Measurements from ENCODE around the gene STRIP1.
A peak's percentile ranks its signal among the peaks of the same experiment; 100 is the strongest.
"Not testable (repeated sequence)": the region's sequence is repeated elsewhere in the genome, so short reads cannot be mapped to it uniquely, and the experiment has no call there.

STRIP1 gene

DNA sequence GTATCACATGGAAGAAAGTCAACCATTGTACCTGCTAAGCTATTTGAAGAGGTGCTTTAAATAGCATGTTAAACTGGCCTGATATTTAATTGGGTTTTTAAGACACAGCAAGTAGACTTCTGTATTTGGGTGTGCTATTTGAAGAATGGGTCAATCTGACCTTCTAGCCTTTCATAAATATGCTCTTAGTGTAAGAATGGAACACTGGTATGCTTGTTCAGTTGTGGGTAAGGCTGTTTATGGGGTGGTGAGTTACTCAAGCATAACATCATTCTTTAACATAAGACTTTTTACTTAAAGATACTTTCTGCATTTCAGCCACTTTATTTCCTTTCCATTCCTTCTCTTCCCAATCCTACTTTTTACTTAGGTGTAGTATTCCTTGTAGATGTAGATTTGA, 28.5 kb upstream of the STRIP1 start:
- DNase-seq = no peak
- in situ Hi-C loops (cut with MboI; ENCODE audit: low pct_unique_long_range_greater_than_20kb, low sequenced_read_pairs) = no loop called here

DNA sequence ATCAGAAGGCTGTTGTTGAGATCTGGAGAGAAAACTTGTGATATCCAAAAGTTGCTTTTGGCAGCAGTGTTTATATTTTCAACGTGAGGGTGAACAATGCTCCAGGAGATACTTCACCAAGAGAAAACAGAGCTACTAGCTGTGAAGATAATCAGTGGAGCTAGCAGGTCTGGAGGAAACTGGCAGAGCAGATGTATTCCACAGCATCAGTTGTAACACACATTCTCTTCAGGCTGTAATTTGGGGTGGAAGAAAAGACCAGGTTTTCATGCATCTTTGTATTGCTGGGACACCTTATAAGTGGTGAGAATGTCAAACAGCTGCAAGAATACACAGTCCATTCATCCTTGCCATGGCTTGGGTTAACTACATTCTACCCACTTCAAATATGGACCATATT, 27.9 kb upstream of the STRIP1 start:
- in situ Hi-C loops (cut with MboI; ENCODE audit: low pct_unique_long_range_greater_than_20kb, low sequenced_read_pairs) = no loop called here

DNA sequence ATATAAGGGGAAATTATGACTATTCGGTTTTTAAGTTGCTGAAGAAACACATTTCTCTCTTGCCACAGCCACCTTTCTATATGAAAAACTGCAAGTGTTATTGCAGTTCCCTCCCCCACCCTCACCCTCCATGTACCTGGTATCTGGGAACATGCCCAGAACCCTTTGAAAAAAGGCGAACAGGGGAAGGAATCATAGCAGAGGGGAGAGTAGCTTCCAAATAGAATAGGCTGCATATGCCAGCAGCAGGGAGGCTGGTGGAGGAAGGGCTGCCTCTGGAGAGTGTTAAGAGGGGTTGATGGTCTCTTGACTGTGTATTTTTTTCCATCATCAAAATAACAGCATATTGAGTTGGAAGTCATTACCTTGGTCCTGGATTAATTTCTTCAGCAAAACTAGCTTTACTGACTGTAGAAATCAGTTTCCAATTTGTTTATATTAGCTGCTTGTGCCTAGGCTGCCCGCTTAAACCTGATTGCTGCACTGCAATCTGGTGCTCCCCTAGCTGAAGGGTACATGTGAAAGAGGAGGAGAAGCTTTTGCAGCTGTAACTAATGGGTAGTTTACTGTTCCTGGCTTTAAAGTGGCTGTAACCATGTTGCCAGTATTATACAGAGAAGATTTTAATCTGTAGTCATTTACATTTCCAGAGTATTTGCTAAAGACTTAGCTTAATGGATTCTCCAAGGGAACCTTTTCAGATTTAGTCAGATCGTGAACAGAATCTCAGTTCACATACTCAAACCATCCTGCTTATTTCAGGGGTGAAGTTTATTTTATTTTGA, 27.2 kb upstream of the STRIP1 start:
- DNase-seq = no peak
- in situ Hi-C loops (cut with MboI; ENCODE audit: low pct_unique_long_range_greater_than_20kb, low sequenced_read_pairs) = no loop called here

More for the DNA sequence above, 27.9 kb upstream of the STRIP1 start:
- no peak for DNase-seq

GRCh38 chr1:110008971-110009565, 25.4 kb upstream of the STRIP1 start:
- DNase-seq = no peak
- in situ Hi-C loops (cut with MboI; ENCODE audit: low pct_unique_long_range_greater_than_20kb, low sequenced_read_pairs) = no loop called here

- DNase-seq = peak; percentile 71
- in situ Hi-C loops (cut with MboI; ENCODE audit: low pct_unique_long_range_greater_than_20kb, low sequenced_read_pairs) = no loop called here
Measured at GRCh38 chr1:110011527-110012041, 22.8 kb upstream of the STRIP1 start.

DNA sequence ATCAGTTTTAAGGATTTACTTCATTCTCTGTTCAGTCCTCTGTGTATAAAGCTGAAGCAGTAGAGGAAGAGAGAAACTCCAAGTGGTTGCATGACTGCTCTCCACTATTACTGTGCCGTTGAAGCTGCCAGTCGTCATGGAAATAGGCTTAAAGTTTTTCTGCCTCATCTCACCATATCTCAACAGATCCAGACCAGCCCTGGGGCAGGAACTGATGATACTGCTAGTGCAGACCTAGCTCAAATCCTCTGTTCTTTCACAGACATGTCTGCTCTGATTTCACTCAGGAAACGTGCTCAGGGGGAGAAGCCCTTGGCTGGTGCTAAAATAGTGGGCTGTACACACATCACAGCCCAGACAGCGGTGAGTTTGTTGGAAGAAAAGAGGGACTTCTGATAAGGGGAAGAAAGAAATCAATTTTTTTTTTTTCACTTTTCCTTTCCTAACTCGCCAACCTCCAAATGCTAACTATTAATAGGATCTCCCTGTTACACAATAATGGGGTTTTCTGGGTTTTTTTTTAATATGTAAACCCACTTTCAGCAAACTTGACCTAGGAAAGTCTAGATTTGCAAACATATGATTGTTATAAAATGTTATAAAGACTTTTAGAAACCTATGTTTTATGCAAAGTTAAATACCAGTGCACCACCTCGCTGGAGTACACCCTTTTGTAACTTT, 22.2 kb upstream of the STRIP1 start:
- no peak for DNase-seq
- in situ Hi-C loops (cut with MboI; ENCODE audit: low pct_unique_long_range_greater_than_20kb, low sequenced_read_pairs) = no loop called here

DNA sequence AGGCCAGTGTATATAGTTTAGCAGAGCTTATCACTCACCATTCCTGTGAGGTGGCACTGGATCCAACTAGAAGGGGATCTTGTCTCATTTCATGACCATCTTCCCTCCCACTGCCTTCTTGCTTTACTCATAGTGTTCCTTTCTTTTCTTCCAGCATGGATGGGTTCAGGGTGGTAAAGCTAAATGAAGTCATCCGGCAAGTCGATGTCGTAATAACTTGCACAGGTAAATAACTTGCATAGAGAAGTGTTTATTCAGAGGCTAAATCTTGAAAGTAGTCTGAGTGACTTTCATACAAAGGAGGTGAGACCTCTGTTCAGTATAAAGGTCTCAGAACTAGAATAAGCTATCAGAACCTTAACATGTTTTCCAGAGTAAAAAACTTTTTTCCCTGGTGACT, 16.6 kb upstream of the STRIP1 start:
- DNase-seq = no peak
- in situ Hi-C loops (cut with MboI; ENCODE audit: low pct_unique_long_range_greater_than_20kb, low sequenced_read_pairs) = no loop called here

- in situ Hi-C loops (cut with MboI; ENCODE audit: low pct_unique_long_range_greater_than_20kb, low sequenced_read_pairs) = no loop called here
- no peak for DNase-seq
Measured at GRCh38 chr1:110018396-110018795, 16.0 kb upstream of the STRIP1 start.

- in situ Hi-C loops (cut with MboI; ENCODE audit: low pct_unique_long_range_greater_than_20kb, low sequenced_read_pairs) = no loop called here
- no peak for DNase-seq
Measured at GRCh38 chr1:110019770-110020169, 14.7 kb upstream of the STRIP1 start.

DNA sequence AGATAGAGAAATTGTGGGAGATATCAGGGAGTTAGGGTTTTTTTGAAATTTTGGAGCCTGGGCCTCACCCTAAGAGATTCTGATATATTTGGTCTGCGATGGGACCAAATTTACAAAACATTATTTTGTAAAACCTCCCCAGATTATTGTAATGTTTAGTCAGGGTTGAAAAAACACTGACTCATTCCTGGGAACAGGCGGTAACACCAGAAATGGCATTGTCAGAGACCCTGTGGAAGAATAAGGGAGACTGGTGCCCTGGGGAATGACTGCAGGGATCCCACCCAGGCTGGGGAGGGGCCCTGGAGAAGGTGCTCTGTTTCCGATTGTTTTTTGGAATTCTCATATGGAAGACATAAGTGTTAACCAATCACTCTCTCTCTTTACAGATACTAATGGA, 13.1 kb upstream of the STRIP1 start:
- in situ Hi-C loops (cut with MboI; ENCODE audit: low pct_unique_long_range_greater_than_20kb, low sequenced_read_pairs) = no loop called here
- DNase-seq = no peak

DNA sequence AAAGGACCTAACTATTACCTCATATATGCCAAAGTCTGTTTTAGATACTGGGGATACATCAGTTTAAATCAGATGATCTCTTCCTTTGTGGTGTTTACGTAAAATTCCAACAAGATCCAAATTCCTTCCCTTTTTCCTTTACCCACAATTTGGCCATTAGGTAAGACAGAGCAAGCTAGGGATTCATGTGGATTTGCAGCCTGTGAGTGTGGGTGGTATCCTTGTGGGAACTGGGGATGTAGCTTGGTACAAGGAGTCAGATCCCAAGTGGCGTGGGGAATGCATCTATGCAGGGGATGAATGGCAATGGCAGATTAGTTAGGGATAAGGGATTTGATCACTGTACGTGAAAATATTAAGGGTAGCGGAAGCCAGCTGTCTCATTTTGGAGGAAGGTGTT, 9.8 kb upstream of the STRIP1 start:
- DNase-seq = no peak
- in situ Hi-C loops (cut with MboI; ENCODE audit: low pct_unique_long_range_greater_than_20kb, low sequenced_read_pairs) = no loop called here

- in situ Hi-C loops (cut with MboI; ENCODE audit: low pct_unique_long_range_greater_than_20kb, low sequenced_read_pairs) = not testable (repeated sequence)
Measured at GRCh38 chr1:110030687-110031086, 3.7 kb upstream of the STRIP1 start.

DNA sequence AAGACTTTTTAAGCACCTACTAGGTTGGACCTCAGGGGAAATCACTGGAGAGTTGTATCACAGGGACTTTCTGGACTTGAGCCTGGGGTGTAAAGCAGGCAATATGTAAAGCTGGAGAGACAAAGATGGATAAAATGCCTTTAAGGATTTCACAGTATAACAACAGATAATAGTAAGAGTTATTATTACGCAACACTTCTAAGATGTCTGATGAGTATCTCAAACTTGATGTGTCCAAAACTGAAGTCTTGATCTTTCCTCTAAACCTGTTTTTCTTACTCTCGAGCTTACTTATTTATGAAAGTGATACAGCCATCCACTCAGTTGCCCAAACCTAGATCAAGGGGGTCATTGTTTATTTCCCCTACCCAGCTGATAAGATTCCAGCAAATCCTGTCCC, 2.1 kb upstream of the STRIP1 start:
- DNase-seq = no peak
- in situ Hi-C loops (cut with MboI; ENCODE audit: low pct_unique_long_range_greater_than_20kb, low sequenced_read_pairs) = no loop called here

More at GRCh38 chr1:110030687-110031086, 3.7 kb upstream of the STRIP1 start:
- DNase-seq = not testable (repeated sequence)

- DNase-seq = no peak
- in situ Hi-C loops (cut with MboI; ENCODE audit: low pct_unique_long_range_greater_than_20kb, low sequenced_read_pairs) = no loop called here
Measured at GRCh38 chr1:110033421-110033820, 1.0 kb upstream of the STRIP1 start.

- in situ Hi-C loops (cut with MboI; ENCODE audit: low pct_unique_long_range_greater_than_20kb, low sequenced_read_pairs) = no loop called here
- DNase-seq = no peak
Measured at GRCh38 chr1:110034040-110034450, 379 bp upstream of the STRIP1 start.

DNA sequence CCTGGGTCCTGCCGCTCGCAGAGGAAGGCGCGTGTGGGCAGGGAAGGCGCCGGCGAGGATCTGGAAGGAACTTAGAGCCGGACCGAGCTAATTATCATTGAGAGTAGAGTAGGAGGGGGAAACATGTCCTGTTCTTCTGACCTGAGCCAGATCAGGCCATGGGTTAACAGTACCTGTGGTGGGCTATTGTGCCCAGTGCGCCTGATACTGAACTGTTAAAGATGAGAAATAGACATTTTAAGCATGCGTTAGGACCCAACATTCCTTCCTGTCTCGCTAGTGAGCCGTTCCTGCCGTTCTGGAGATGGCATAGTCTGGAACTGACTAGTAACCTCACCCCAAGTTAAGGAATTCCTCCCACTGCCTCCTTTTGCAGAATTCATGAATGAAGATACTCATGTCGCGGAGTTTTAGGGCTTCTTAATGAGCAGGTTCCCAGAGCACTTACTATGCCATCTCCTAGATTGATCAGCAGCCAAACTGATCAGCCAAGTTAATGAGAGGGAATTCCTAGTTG, 870 bp downstream of the STRIP1 start:
- peak; percentile 71 for DNase-seq
- in situ Hi-C loops (cut with MboI; ENCODE audit: low pct_unique_long_range_greater_than_20kb, low sequenced_read_pairs) = no loop called here

- in situ Hi-C loops (cut with MboI; ENCODE audit: low pct_unique_long_range_greater_than_20kb, low sequenced_read_pairs) = no loop called here
- no peak for DNase-seq
Measured at GRCh38 chr1:110038271-110038670, 3.8 kb downstream of the STRIP1 start.

DNA sequence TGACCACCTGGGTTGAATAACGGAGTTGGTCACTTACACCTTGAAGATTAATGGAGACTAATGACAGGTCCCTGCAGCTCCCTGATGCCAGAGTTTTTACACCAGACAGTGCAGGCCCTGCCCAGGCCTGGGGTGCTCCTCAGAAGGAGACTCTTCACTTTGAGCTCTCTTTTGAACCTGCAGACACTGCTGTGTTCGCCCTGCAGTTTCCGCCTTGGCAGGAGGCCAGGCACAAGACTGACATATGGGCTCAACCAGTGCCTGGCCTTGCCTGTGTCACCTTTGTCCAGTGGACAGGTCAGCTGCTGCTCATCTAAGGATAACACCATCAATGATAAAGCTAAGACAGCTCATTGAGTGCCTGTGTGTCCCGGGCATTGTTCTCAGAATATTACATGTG, 5.2 kb downstream of the STRIP1 start:
- in situ Hi-C loops (cut with MboI; ENCODE audit: low pct_unique_long_range_greater_than_20kb, low sequenced_read_pairs) = no loop called here
- no peak for DNase-seq

- in situ Hi-C loops (cut with MboI; ENCODE audit: low pct_unique_long_range_greater_than_20kb, low sequenced_read_pairs) = no loop called here
- DNase-seq = no peak
Measured at GRCh38 chr1:110040548-110040947, 6.1 kb downstream of the STRIP1 start.

DNA sequence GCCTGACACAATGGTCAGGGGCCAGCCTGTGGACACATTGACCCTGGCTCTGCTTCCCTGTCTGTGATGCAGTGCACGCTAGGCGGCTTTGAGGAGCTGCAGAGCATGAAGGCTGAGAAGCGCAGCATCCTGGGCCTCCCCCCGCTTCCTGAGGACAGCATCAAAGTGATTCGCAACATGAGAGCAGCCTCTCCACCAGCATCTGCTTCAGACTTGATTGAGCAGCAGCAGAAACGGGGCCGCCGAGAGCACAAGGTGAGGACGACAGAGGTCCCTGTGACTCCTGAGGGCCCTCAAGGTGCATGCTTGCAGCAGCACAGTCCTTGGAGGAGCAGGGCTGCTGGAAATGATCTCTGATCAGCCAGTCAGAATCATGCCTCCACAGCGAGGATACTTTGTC, 8.6 kb downstream of the STRIP1 start:
- DNase-seq = no peak
- in situ Hi-C loops (cut with MboI; ENCODE audit: low pct_unique_long_range_greater_than_20kb, low sequenced_read_pairs) = no loop called here
